Measurements from ENCODE around the gene RNF207. TPM values are rescaled to one million over a fixed set of nuclear protein-coding genes. Genes with fewer than 3 reads are reported as not detected.

Gene RNF207
- polyA plus RNA-seq, 1 of the 3 experiments (the other 2 are of a cell fraction): 25.4 TPM

- TF ChIP-seq YY1 (IDR thresholded peaks at IDR 0.05; ENCODE audit: low read depth) (peak; percentile 91), SIN3A (IDR thresholded peaks at IDR 0.05; ENCODE audit: borderline replicate concordance, low read depth, low read length) (peak; percentile 87), GABPA (IDR thresholded peaks at IDR 0.05; ENCODE audit: low read depth) (no peak), MEF2A (IDR thresholded peaks at IDR 0.05; ENCODE audit: borderline replicate concordance, low read depth) (no peak), NRF1 (IDR thresholded peaks at IDR 0.05; ENCODE audit: low read depth, low read length) (peak; percentile 66), MXI1 (IDR thresholded peaks at IDR 0.05; ENCODE audit: low read depth, low read length) (peak; percentile 92), MAX (IDR thresholded peaks at IDR 0.05; ENCODE audit: low read depth) (peak; percentile 79; the same call in 1 of the 2 replicates), TEAD4 (IDR thresholded peaks at IDR 0.05; ENCODE audit: borderline replicate concordance, insufficient read depth) (no peak), TAF1 (IDR thresholded peaks at IDR 0.05; ENCODE audit: borderline replicate concordance, low read depth, low read length) (peak; percentile 85), NFIC (IDR thresholded peaks at IDR 0.05; ENCODE audit: borderline replicate concordance) (no peak), EZH2phosphoT487 (IDR thresholded peaks at IDR 0.05; ENCODE audit: borderline replicate concordance, low read depth) (no peak), EP300 (IDR thresholded peaks at IDR 0.05; ENCODE audit: borderline replicate concordance in 1 of 2, low read depth in 1 of 2, low read length in 1 of 2) (0 out of 4 replicates have a peak, but pooled peaks of 1 of the 2 experiments have one; percentile 18), JUND (IDR thresholded peaks at IDR 0.05) (no peak), CTCF (IDR thresholded peaks at IDR 0.05) (no peak), TCF12 (IDR thresholded peaks at IDR 0.05) (no peak; the same call in 1 of the 2 replicates), FOXJ3 (CRISPR knock-in tag; IDR thresholded peaks at IDR 0.05) (no peak), REST (IDR thresholded peaks at IDR 0.05; ENCODE audit: low read depth, low read length) (0 out of 2 replicates have a peak, but pooled peaks have one; percentile 51)
Observed at GRCh38 chr1:6199298-6200187, 6.4 kb upstream of the RNF207 start, which contains the start of gene RPL22 (continued).

Measured in SK-N-SH (cell line).